OCI-LY1 (cell line): ENCODE results near the gene RBM44.
"Not testable (repeated sequence)": the region's sequence is repeated elsewhere in the genome, so short reads cannot be mapped to it uniquely, and the experiment has no call there.

Source experiments
- EZH2 ChIP-seq: fragments of 200-600 bp; sonication (generic), shearing (Covaris generic); IDR thresholded peaks from 2 replicates; pipeline ENCODE4 v1.8.0; 2017; ENCODE audit warnings: borderline replicate concordance, mixed run types, mild to moderate bottlenecking, antibody characterized with exemption, low read length, moderate library complexity, mixed read lengths
- TF ChIP-seq, protein P1 (sequence below): fragments of 200-600 bp; sonication (generic), shearing (Covaris generic); IDR thresholded peaks from 2 replicates; pipeline ENCODE4 v1.5.1; 2017; ENCODE audit warnings: mild to moderate bottlenecking, antibody characterized with exemption, low read length, moderate library complexity, mixed read lengths

- not testable (repeated sequence) for TF ChIP-seq EZH2
- TF ChIP-seq, protein P1, sequence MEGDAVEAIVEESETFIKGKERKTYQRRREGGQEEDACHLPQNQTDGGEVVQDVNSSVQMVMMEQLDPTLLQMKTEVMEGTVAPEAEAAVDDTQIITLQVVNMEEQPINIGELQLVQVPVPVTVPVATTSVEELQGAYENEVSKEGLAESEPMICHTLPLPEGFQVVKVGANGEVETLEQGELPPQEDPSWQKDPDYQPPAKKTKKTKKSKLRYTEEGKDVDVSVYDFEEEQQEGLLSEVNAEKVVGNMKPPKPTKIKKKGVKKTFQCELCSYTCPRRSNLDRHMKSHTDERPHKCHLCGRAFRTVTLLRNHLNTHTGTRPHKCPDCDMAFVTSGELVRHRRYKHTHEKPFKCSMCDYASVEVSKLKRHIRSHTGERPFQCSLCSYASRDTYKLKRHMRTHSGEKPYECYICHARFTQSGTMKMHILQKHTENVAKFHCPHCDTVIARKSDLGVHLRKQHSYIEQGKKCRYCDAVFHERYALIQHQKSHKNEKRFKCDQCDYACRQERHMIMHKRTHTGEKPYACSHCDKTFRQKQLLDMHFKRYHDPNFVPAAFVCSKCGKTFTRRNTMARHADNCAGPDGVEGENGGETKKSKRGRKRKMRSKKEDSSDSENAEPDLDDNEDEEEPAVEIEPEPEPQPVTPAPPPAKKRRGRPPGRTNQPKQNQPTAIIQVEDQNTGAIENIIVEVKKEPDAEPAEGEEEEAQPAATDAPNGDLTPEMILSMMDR = not testable (repeated sequence)
Observed at GRCh38 chr2:237762291-237763182, 36.0 kb upstream of the RBM44 start.
